Activated T-cell treated with anti-CD3 and anti-CD28 coated beads, Interleukin-2, amount 50 U/mL, for 72 hours (primary cell): ENCODE measurements around the gene KLHL20. TPM values are rescaled to one million over a fixed set of nuclear protein-coding genes. Genes with fewer than 3 reads are reported as not detected.

Experiments
- ATAC-seq, 2 donors: fragments of 150-1000 bp; cut with Tn5 transposase; replicated peaks in 1 of 2; 2 replicates each; pipeline ENCODE4 v1.10.0; 2021; ENCODE audit warnings: moderate library complexity in 2 of 2, mild to moderate bottlenecking in 1 of 2
- DNase-seq, 2 donors: peaks; one replicate each; pipeline ENCODE4 v3.0.0; 2021 to 2022; ENCODE audit warnings: mixed read lengths in 1 of 2
- H3K27ac Mint-ChIP-seq: one replicate; pipeline ENCODE4 v1.8.0; 2022; ENCODE audit warnings: mild to moderate bottlenecking, moderate library complexity, mixed read lengths
- H3K27me3 Mint-ChIP-seq: one replicate; pipeline ENCODE4 v1.8.0; 2022; ENCODE audit warnings: low read depth, mixed read lengths
- H3K36me3 Mint-ChIP-seq, 2 donors: one replicate each; pipeline ENCODE4 v1.8.0; 2022; ENCODE audit warnings: mixed read lengths in 2 of 2, mild to moderate bottlenecking in 1 of 2; ENCODE audit not compliant: insufficient read depth in 2 of 2
- H3K4me1 Mint-ChIP-seq: one replicate; pipeline ENCODE4 v1.8.0; 2022; ENCODE audit warnings: low read depth, mixed read lengths
- H3K4me3 Mint-ChIP-seq, 2 donors: one replicate each; pipeline ENCODE4 v1.8.0; 2022; ENCODE audit warnings: mild to moderate bottlenecking in 2 of 2, mixed read lengths in 2 of 2, moderate library complexity in 2 of 2
- H3K9me3 Mint-ChIP-seq, 2 donors: one replicate each; pipeline ENCODE4 v1.8.0; 2022; ENCODE audit warnings: mixed read lengths in 2 of 2
- total RNA-seq, 2 donors: library from RNA; stranded (reverse); gene quantifications; one replicate each; pipeline ENCODE4 v1.2.3, GENCODE V29; 2022

Gene KLHL20
- total RNA-seq, 2 donors from 2014 or later = 19.7 to 22.1 TPM

GRCh38 chr1:173821680-173822079, 106.9 kb downstream of the KLHL20 start:
- ATAC-seq (no peak), DNase-seq (no peak)
- Mint-ChIP-seq H3K27ac (peak overlapping the region; percentile 94), H3K27me3 (no peaks in the 10 kb centered on the region), H3K4me1 (peaks cover 54% of the 10 kb centered on the region), H3K4me3 (peak overlapping the region in 1 of 2 donors; percentile 95), H3K9me3 (no peaks in the 10 kb centered on the region), H3K36me3 (peaks cover 24 to 35% of the 10 kb centered on the region in 2 donors)

- peaks cover 18 to 26% of the 10 kb centered on the region in 2 donors for H3K36me3 Mint-ChIP-seq
- H3K4me1 Mint-ChIP-seq = peaks cover 65% of the 10 kb centered on the region
- DNase-seq = no peak
- H3K9me3 Mint-ChIP-seq = no peaks in the 10 kb centered on the region
- ATAC-seq = peak; percentile 56 to 63
- H3K27me3 Mint-ChIP-seq = no peaks in the 10 kb centered on the region
- H3K4me3 Mint-ChIP-seq = peak overlapping the region; percentile 89 to 95
- peak overlapping the region; percentile 98 for H3K27ac Mint-ChIP-seq
Observed at GRCh38 chr1:173823781-173824314, 109.1 kb downstream of the KLHL20 start.

- Mint-ChIP-seq H3K27me3 (no peaks in the 10 kb centered on the region), H3K9me3 (no peaks in the 10 kb centered on the region), H3K4me1 (peaks cover 68% of the 10 kb centered on the region), H3K27ac (peak within 1 kb of the TSS; percentile 98), H3K36me3 (peaks cover 20 to 24% of the 10 kb centered on the region in 2 donors), H3K4me3 (peak within 1 kb of the TSS; percentile 89 to 95)
- DNase-seq (peak; percentile 87 to 91), ATAC-seq (peak; percentile 87)
Observed at GRCh38 chr1:173824315-173825081, 109.7 kb downstream of the KLHL20 start, which contains the start of the genes CENPL and DARS2. Gene CENPL, minus strand, starts transcription at chr1:173824883. Its CDS starts 13,584 bp downstream, at chr1:173811299. Gene DARS2, plus strand, starts transcription at chr1:173824673. Its CDS starts 557 bp downstream, at chr1:173825230.

- peaks cover 16 to 21% of the 10 kb centered on the region in 2 donors for H3K36me3 Mint-ChIP-seq
- H3K4me3 Mint-ChIP-seq = peak overlapping the region; percentile 11 to 29
- no peaks in the 10 kb centered on the region for H3K27me3 Mint-ChIP-seq
- no peak for DNase-seq
- no peak overlapping the region for H3K27ac Mint-ChIP-seq
- ATAC-seq = no peak
- peaks cover 55% of the 10 kb centered on the region for H3K4me1 Mint-ChIP-seq
- no peaks in the 10 kb centered on the region for H3K9me3 Mint-ChIP-seq
Observed at GRCh38 chr1:173827611-173828010, 112.8 kb downstream of the KLHL20 start.

- ATAC-seq (no peak), DNase-seq (no peak)
- peaks cover 2 to 12% of the 10 kb centered on the region in 2 donors for H3K36me3 Mint-ChIP-seq
- peaks cover 17% of the 10 kb centered on the region for H3K4me1 Mint-ChIP-seq
- H3K4me3 Mint-ChIP-seq = no peak overlapping the region
- H3K9me3 Mint-ChIP-seq = no peaks in the 10 kb centered on the region
- H3K27me3 Mint-ChIP-seq = no peaks in the 10 kb centered on the region
- H3K27ac Mint-ChIP-seq = no peak overlapping the region
Observed at GRCh38 chr1:173832748-173833147, 118.0 kb downstream of the KLHL20 start.

Other genes with a start within 250 kb of the KLHL20 start
- gene PRDX6, start 237.6 kb upstream of the KLHL20 start, total RNA-seq = 100 to 1,000 TPM; 136 to 147 TPM
- gene SLC9C2, start 111.9 kb upstream of the KLHL20 start, total RNA-seq = not detected
- gene TEX50, start 79.6 kb upstream of the KLHL20 start, total RNA-seq = not detected
- gene ANKRD45, start 45.1 kb upstream of the KLHL20 start, total RNA-seq = under 1 TPM in 1 of 2 donors, not detected in 1; 0.34 TPM
- 10 to 100 TPM; 16.3 to 22.2 TPM for gene DARS2, start 109.7 kb downstream of the KLHL20 start, total RNA-seq
- gene CENPL, start 109.9 kb downstream of the KLHL20 start, total RNA-seq = 10 to 100 TPM; 36.2 to 38.3 TPM
- 1,000 to 10,000 TPM; 1,204 to 1,544 TPM for gene GAS5, start 153.0 kb downstream of the KLHL20 start, total RNA-seq
- 10 to 100 TPM; 14.2 to 14.9 TPM for gene ZBTB37, start 153.4 kb downstream of the KLHL20 start, total RNA-seq
- gene SERPINC1, start 202.3 kb downstream of the KLHL20 start, total RNA-seq = under 1 TPM in 1 of 2 donors, not detected in 1; 0.30 TPM